ENCODE data around the gene FN3K.

DNA sequence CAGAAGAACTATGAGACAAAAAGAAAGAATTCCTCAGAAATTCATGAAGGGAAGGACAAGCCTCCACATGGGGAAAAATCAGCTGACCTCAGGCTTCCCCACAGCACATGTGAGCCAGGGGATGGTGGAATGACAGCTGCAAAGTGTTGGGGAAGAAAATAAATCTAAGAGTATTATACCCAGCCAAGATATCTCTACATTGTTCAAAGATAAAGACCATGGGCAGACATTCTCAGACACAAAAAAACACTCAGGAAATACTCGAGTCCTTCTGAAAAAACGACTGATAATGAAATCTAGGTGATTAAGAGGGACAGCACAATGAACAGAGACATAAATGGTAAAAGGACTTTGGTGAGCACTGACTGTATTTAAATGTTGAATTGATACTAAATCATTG, 40.8 kb upstream of the FN3K start:
- no peak for TF ChIP-seq SIN3A (IDR thresholded peaks at IDR 0.05; ENCODE audit: borderline replicate concordance, insufficient read depth, low read length)
- TF ChIP-seq POLR2AphosphoS5 (IDR thresholded peaks at IDR 0.05; ENCODE audit: low read depth, low read length) = no peak

All from PFSK-1 (cell line).